ENCODE measurements around the gene FRG2. TPM values are rescaled to one million over a fixed set of nuclear protein-coding genes. Genes with fewer than 3 reads are reported as not detected.
"Not testable (repeated sequence)": the region's sequence is repeated elsewhere in the genome, so short reads cannot be mapped to it uniquely, and the experiment has no call there.

The FRG2 gene
- polyA plus RNA-seq, 2 of the 4 experiments (the other 2 are of a cell fraction), result not detected

GRCh38 chr4:189988877-189989431 is 38.1 kb downstream of the FRG2 start (continued):
- TF ChIP-seq PHF8 (IDR thresholded peaks at IDR 0.05; ENCODE audit: borderline replicate concordance, low read depth) (no peak), HOXA7 (CRISPR knock-in tag; IDR thresholded peaks at IDR 0.05) (no peak), EP300 (IDR thresholded peaks at IDR 0.05) (no peak), JUNB (IDR thresholded peaks at IDR 0.05) (no peak), CBX8 (IDR thresholded peaks at IDR 0.05) (no peak)

DNA sequence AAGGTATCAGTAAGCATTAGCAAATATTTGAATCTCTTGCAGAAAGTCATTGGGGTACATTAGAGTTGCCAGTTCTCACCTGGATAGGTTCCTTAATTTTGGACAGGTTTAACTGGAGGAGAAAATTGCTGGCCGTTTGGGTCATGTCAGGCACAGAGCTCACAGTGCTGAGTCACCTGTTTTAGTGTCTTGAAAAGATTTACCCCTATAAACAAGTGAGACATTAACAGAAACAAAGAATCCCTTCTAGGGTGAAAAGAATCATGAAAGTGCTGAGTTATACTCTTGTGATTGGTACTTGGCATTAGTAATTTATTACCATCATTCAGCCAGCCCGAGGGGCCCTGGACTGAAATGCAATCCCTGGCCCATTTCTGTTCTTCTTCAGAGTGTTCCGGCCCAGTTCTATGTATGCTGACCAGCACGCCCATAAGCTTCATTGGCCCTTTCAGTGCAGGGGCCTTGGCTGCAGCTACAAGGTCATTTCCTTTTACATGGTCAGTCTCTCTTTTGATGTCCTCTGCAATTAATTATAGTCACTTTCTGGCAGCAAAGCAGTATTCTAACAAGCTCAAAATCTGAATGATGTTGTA is 41.3 kb downstream of the FRG2 start:
- FAIRE-seq; DNase-seq (ENCODE audit: low read depth in 1 of 2, low spot score in 1 of 2); H3K9me3 ChIP-seq; H3K27ac ChIP-seq; H3K4me1 ChIP-seq; ATAC-seq; CTCF ChIA-PET; H3K4me3 ChIP-seq; H3K4me2 ChIP-seq; POLR2A ChIA-PET: not testable (repeated sequence)
- 56% methylated on average over 4 of the region's 4 CpGs for WGBS (ENCODE audit: missing lambda C conversion rate)

DNA sequence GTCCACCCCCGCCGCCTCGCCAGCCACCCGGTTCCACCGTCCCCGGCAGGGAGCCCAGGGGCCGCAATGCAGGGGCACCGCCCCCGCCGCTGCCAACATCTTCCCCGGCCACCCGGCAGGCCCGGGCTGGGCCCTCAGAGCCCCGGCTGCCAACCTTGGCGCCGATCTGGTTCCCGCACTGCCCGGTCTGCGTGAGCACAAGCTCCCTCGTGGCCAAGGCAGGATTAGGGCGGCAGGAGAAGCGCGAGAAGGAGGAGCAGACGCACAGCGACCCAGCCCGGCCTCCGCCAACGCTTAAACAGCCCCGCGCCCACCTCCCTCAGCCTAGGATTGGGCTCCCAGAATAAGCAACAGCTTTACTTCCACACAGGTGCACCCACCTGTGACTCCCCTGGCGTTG is 42.4 kb downstream of the FRG2 start:
- FAIRE-seq, result not testable (repeated sequence)

GRCh38 chr4:189983916-189984526 is 43.0 kb downstream of the FRG2 start:
- not testable (repeated sequence) for DNase-seq (ENCODE audit: low read depth in 1 of 2, low spot score in 1 of 2)

More for the DNA sequence above, 42.4 kb downstream of the FRG2 start:
- H3K4me2 ChIP-seq; H3K27ac ChIP-seq; H3K9me3 ChIP-seq; DNase-seq (ENCODE audit: low read depth in 1 of 2, low spot score in 1 of 2); H3K4me1 ChIP-seq; ATAC-seq; POLR2A ChIA-PET; CTCF ChIA-PET; H3K4me3 ChIP-seq: not testable (repeated sequence)
- 92% methylated on average over 3 of the region's 31 CpGs for WGBS (ENCODE audit: missing lambda C conversion rate)

GRCh38 chr4:189981970-189982369 is 45.1 kb downstream of the FRG2 start:
- POLR2A ChIA-PET, result no interaction called here
- FAIRE-seq (no peak), DNase-seq (ENCODE audit: low read depth in 1 of 2, low spot score in 1 of 2) (no peak), ATAC-seq (no peak)
- 49% methylated on average over 6 of the region's 8 CpGs for WGBS (ENCODE audit: missing lambda C conversion rate)
- Histone ChIP-seq H3K4me1 (no peaks in the 10 kb centered on the region), H3K9me3 (no peaks in the 10 kb centered on the region), H3K4me3 (no peak overlapping the region), H3K4me2 (no peak overlapping the region), H3K27ac (no peak overlapping the region)
- TF ChIP-seq NPAS2 (CRISPR knock-in tag; IDR thresholded peaks at IDR 0.05; ENCODE audit: borderline replicate concordance) (no peak), ESRRA (IDR thresholded peaks at IDR 0.05; ENCODE audit: borderline replicate concordance, low read length) (no peak), EP300 (IDR thresholded peaks at IDR 0.05) (no peak), ZSCAN20 (CRISPR knock-in tag; IDR thresholded peaks at IDR 0.05) (no peak), RCOR1 (IDR thresholded peaks at IDR 0.05; ENCODE audit: low read depth, low read length) (no peak), HMGXB4 (CRISPR knock-in tag; IDR thresholded peaks at IDR 0.05; ENCODE audit: borderline replicate concordance) (no peak)
- CTCF ChIA-PET, result no interaction called here

More at GRCh38 chr4:189983916-189984526, 43.0 kb downstream of the FRG2 start:
- H3K27ac ChIP-seq, H3K4me1 ChIP-seq, CTCF ChIA-PET, H3K4me2 ChIP-seq, H3K4me3 ChIP-seq, POLR2A ChIA-PET, FAIRE-seq, ATAC-seq, H3K9me3 ChIP-seq: not testable (repeated sequence)
- 40% methylated on average over 2 of the region's 41 CpGs for WGBS (ENCODE audit: missing lambda C conversion rate)

GRCh38 chr4:189980292-189980691 is 46.8 kb downstream of the FRG2 start:
- H3K4me2 ChIP-seq, H3K4me1 ChIP-seq, POLR2A ChIA-PET, H3K9me3 ChIP-seq, ATAC-seq, CTCF ChIA-PET, FAIRE-seq, H3K27ac ChIP-seq, H3K4me3 ChIP-seq: not testable (repeated sequence)
- WGBS (ENCODE audit: missing lambda C conversion rate), result 33% methylated on average over 1 of the region's 2 CpGs
- peak in 1 of 2 experiments; percentile 6 for DNase-seq (ENCODE audit: low read depth in 1 of 2, low spot score in 1 of 2)

Measured in A549 (cell line).